NCI-H1694 (cell line): ENCODE data around the gene AVP.
"Not testable (repeated sequence)": the region's sequence is repeated elsewhere in the genome, so short reads cannot be mapped to it uniquely, and the experiment has no call there.

ENCODE experiments used
- DNase-seq: peaks from one replicate; lab custom pipeline; 2025; lab: John Stamatoyannopoulos, UW

The AVP gene

DNA sequence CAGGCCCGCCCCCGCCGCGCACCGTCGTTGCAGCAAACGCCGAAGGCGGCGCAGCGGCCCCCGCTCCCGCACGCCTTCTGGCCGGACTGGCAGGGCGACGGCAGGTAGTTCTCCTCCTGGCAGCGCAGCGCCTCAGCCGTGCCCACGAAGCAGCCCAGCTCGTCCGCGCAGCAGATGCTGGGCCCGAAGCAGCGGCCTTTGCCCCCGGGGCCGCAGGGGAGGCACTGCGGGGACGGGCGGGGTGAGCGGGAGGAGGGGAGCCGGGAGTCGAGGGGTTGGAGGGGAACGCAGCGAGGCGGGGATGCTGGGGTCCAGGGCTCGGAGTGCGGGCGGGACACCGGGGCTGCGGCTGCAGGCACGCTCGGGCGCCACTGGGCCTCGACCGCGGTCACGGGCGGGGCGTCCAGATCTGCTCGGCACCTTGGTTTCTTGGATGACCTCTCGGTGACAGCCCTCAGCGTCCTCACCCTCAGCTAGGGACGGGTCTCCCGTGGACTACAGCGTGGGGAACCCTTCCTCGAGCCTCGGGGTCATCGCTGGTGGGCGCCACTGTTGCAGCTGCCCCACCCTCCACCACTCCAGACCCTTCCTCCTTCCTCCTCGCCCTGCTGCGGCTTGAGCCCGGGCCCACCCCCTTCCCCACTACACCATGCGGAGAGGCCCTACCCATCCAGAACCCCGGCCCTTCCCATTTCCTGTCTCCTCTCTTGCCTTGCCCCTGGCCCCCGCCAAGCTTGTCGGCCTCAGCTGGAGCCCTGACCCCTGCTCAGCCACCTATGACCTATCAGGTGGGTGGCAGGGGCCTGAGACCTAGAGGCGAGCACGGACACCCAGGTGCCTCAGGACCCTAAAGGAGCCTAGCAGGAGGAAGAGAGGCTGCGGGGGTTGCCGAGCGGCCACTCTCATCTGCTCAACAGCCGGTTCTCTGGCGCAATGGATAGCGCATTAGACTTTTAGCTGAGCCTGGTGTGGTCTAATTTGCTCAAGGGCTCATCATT, 1.3 kb downstream of the AVP start:
- DNase-seq: no peak

DNA sequence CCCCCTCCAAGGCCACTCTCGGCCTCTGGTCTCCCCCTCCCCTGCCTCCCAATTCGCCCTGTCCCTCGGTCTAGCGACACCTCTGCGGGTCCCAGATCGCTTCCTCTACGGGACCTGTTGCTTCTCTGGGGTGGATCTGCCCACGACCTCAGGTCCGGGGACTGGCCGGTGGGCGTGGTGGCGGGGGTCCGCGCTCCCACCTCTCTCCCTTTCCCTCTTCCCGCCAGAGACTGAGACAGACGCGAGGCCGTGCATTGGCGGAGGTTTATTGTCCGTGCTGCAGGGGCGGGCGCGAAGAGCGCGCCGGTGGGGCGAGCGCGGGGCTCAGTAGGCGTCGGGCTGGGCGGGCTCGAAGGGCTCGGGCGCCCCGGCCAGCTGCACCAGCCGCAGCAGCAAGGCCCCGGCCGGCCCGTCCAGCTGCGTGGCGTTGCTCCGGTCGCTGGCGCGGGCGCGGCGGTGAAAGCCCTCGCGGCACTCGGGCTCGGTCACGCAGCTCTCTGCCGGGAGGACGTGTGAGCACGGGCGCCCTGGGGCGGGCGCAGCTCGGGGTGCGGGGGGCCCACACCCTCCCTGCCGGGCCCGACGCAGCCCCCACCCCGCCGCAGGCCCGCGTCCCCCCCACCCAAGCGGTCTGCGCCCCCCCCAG, 2.1 kb downstream of the AVP start:
- no peak for DNase-seq

DNA sequence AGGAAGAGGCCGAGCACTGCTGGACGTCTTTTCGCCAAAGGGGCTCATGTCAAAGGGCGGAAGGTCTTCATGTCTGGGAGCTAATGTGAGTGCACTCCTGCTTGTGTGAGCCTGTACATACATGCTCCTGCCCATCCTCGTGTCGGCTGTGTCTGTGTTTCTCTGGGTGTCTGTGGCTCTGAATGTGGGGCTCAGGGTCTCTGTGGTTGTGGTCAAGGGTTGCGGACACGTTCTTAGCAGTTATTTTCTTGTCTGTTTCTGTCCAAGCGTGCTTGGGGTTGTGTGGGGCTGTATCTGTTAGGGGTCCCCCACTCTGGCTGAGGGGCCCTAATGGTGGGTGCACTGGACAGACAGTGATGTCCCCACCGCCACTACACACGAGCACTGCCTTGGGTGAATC, 2.9 kb downstream of the AVP start:
- no peak for DNase-seq

DNA sequence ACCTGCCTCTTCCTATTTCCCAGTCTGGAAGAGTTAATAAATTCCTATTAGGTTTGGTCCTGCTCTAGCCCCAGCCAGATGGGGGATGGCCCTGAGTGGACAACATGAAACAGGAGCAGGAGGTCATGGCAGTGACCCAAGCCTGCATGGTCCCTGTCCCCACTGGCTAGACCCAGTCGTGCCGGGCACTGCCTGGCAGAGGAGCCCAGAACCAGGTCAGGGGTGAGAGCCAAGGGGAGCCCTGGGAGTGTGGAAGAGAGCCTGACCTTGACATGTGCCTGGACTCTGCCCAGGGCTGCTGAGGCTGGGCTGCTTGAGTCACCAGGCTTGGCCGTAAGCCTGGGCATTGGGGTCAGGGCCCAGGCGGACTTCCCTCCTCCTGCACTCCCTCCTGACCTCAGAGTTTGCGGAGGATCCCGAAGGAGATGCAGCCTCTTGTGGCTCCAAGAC, 3.6 kb downstream of the AVP start:
- DNase-seq: no peak

DNA sequence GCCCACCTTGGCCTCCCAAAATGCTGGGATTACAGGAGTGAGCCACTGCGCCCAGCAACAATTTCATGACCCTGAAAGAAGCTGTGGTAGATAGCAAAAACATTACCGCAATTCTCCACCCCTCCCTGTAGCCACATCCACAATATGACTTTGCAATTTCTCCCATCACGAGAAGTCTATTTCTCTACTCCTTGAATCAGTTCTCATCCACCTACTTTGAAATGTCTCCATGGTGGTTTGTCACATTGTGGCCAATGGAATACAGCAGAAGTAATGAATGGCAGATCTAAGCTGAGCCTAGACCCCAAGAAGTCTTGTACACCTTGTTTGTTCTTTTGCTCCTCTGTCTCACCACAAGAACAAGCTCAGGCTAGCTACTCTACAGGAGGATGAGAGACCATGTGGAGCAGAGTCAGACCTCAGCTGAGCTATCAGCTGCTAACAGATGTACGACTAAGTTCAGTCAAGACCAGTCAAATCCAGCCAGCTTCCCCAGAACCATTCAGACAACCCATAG, 6.8 kb downstream of the AVP start:
- DNase-seq: no peak

DNA sequence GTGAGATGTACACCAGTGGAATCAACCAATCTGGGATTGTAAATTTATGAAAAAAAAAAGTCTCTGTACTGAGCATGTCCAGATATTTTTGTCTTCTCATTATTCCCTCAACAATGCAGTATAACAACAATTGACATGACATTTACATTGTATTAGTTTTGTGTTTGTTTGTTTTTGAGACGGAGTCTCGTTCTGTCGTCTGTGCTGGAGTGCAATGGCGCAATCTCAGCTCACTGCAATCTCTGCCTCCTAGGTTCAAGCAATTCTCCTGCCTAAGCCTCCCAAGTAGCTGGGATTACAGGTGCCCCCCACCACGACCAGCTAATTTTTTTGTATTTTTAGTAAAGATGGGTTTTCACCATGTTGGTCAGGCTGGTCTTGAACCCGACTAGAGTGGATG, 9.2 kb downstream of the AVP start:
- DNase-seq: not testable (repeated sequence)

DNA sequence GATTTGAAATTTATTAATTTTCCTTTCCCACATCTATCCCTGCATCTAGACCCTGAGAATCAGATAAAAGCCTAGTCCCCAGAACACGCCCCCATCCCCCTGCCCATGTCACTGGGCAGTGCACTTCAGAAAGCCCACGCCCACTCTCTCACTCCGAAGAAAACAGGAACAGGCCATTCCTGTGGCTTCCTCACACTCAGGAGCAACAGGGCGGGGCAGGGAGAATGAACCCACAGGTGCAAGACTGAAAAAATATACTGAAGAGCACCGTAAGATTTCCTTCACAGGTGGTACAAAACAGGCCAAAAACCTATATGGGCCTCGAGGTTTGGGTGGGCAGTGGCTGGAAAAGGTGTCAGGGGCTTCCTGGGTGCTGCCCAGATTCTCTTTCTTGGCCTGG, 9.7 kb downstream of the AVP start:
- DNase-seq: no peak

DNA sequence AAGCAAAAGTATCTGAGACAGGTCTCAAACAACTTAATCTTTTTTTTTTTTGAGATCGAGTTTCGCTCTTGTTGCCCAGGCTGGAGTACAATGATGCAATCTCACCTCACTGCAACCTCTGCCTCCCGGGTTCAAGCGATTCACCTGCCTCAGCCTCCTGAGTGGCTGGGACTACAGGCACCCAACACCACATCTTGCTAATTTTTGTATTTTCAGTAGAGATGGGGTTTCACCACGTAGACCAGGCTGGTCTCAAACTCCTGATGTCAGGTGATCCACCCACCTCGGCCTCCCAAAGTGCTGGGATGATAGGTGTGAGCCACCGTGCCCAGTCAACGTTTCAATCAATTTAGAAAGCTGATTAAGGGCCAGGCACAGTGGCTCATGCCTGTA, 11.3 kb downstream of the AVP start:
- DNase-seq: not testable (repeated sequence)

DNA sequence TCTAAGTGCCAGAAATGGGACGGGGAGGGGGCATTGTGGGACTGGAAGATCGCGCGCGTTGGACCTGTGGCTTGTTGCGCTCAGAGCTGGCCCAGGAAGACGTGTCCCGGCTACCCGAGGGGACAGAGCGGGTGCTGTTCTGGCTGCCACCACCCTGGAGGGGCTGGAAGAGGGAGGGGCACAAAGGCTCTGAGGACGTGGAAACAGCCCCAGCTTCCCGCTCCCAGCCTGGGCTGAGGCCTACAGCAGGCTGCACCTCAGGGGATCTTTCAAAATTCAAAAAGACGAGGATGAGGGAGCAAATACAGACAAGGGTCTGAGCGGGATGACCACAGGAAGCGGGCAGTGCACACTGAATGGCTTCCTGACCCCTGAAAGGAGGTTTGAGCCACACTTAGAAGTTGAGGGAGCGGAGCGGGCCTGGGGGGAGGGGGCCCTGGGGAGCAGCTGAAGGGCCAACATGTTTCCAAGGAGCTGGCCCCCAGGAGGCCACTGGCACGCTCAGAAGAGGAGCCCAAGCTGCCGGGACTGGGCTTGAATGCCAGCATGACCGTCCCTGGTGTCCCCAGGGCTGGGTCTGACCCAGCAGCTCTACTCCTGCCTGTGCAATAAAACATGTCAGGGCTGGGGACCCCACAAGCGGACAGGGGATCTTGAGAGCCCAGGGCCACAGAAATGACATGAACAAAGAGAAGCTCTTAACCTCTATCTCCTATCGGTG, 11.8 kb downstream of the AVP start:
- no peak for DNase-seq

DNA sequence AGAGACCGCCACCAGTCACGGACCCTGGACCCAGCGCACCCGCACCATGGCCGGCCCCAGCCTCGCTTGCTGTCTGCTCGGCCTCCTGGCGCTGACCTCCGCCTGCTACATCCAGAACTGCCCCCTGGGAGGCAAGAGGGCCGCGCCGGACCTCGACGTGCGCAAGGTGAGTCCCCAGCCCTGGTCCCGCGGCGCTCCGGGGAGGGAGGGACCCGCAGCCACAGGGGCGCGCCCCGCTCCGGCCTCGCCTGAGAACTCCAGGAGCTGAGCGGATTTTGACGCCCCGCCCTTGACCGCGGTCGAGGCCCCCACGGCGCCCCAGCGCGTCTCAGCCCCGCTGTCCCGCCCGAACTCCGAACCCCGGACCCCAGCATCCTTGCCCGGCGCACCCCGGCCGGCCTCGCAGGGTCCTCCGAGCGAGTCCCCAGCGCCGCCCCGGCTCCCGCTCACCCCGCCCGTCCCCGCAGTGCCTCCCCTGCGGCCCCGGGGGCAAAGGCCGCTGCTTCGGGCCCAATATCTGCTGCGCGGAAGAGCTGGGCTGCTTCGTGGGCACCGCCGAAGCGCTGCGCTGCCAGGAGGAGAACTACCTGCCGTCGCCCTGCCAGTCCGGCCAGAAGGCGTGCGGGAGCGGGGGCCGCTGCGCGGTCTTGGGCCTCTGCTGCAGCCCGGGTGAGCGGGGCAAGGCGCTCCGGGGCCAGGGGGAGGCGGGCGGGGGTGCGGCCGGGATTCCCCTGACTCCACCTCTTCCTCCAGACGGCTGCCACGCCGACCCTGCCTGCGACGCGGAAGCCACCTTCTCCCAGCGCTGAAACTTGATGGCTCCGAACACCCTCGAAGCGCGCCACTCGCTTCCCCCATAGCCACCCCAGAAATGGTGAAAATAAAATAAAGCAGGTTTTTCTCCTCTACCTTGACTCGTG, 12.7 kb downstream of the AVP start, which contains the start of gene OXT:
Gene OXT, plus strand, starts transcription at position 11 of the 920 bp plus-strand sequence. Its CDS starts 36 bp downstream, at position 47.
- no peak for DNase-seq

DNA sequence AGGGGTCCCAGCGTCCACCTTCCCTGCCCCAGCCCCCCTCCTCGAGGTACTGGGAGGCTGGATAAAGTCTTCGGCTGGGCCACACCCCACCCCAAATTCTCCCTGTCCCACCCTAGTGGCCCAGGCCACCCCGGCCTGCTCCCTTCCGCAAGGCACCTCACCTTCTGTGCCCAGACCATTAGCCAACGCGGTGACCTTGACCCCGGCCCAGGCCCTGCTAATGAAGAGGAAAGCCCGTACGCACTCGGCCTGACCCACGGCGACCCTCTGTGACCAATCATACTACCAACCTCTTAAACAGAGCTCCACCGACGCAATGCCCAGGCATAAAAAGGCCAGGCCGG, 13.3 kb downstream of the AVP start:
- DNase-seq: no peak

DNA sequence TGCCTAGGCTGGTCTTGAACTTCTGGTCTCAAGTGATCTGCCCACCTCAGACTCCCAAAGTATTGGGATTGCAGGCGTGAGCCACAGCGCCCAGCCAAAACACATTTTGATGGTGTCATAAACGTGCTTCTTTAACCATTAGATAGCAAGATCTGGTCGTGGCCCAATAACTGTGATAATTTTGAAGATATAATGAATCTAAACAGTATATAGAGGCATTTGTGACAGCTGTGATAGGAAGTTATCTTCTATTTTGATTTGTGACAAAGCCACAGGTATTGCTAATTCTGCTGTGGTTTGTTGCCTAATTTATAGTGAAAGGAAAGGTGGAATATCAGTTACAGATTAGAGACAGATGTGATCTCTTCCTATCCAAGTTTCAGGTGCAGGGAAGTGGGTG, 13.8 kb downstream of the AVP start:
- DNase-seq: no peak

DNA sequence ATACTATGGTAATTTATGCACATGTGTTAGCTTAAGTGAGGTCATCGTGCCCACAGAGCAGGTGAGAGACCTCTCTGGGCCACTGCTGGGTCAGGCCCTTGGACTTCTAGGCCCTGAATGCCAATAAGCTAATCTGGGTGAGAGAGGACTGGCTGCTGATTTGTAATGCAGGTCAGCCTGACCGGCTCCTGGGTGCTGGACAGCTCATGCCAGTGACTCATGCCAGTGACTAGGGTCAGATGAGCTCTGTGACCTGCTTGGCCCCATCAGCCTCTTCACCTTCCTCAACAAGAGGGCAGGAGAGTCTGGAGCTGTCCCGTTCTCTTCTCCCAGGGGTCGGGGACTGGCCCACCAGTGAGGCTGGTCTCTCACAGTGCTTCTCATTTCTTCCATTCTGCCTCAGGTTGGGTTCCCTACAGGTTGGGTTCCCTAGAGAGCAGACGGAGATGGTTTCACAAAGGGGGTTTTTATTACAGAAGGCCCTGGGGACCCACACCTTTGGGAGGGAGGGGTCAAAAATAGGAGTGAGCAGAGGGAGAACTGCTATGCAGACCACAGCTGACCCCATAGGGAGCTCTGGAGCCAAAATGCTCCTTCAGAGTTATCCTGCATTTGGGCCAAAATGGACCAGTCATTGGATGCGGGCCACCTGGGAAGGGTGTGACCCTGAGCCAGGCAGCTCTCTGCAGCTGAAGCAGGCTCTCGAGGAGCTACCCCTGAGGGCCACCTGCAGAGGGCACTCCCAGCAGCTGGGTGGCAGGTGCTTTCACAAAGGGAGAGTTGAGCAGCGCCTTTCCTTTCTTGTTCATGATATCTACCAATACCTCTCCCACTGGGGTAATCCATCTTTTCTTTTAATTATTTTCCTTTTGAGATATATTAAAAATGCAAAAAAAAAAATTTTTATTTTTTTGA, 15.3 kb downstream of the AVP start:
- no peak for DNase-seq

DNA sequence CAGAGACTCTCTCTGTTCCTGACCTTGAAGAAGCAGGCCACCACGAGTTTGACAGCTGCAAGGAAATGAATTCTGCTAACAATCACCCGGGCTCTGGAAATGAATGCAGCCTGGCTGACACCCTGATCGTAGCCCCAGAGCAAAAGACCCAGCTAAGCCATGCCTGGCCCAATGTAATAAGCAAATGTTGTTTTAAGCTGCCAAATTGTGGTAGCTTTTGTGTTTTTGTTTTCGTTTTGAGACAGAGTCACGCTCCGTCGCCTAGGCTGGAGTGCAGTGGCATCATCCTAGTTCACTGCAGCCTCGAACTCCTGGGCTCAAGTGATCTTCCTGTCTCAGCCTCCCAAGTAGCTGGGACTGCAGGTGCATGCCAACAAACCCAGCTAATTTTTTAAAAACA, 16.4 kb downstream of the AVP start:
- no peak for DNase-seq

DNA sequence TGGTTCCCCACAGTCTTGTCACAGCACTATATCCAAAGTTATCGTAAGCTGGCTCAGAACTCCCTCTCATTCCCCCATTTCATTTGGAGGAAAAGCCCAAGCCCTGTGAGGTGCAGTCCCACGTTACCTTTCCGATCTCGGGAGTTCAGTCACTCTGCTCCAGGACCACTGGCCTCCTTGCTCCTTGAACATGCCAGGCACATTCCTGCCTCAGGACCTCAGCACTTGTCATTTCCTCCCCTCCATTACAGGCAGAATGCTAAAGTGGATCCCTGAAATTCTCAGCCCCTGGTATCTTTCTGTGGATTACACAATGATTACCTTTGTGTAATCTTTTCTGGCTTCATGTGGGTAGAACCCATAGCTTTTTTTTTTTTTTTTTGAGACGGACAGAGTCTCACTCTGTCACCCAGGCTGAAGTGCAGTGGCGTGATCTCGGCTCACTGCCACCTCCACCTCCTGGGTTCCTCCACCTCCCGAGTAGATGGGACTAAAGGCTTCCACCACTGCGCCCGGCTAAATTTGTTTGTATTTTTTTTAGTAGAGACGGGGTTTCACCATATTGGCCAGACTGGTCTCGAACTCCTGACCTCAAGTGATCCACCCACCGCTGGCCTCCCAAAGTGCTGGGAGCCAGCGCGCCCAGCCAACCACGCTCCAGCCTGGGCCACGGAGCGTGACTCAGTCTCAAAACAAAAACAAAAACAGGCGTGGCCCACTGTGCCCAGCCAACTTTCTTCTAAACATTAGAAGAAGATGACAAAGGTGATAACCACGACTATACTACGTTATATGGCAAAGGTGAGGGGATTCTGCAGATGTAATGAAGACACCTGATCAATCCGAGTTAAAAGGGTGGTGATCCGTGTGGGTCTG, 17.1 kb downstream of the AVP start:
- DNase-seq: no peak

DNA sequence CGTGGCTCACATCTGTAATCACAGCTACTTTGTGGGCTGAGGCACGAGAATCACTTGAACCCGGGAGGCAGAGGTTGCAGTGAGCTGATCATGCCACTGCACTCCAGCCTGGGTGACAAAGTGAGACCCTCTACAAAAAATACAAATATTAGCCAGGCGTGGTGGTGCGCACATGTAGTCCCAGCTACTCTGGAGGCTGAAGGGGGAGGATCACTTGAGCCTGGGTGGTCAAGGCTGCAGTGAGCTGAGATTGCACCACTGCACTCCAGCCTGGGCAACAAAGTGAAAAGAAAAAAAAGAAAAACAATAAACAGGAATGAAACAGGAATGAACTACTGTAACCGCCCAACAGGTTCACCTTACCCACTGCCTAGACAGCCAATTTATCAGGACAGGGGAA, 20.4 kb downstream of the AVP start:
- not testable (repeated sequence) for DNase-seq

DNA sequence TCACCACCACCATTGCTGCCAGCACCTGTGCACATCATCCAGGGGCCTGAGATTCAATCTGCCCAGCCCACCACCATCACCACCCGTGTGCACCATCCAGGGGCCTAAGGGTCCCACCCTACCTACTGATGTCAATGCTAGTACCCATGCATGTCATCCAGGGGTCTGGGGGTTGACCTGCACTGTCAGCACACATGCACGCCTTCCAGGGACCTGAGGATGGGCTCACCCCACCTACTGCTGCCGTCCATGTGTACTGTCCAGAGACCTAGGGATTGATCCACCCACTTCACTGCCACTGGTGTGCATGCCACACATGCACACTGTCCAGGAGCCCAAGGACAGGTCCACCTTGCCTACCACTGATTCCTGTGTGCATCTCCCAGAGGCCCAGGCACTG, 25.0 kb downstream of the AVP start:
- no peak for DNase-seq

DNA sequence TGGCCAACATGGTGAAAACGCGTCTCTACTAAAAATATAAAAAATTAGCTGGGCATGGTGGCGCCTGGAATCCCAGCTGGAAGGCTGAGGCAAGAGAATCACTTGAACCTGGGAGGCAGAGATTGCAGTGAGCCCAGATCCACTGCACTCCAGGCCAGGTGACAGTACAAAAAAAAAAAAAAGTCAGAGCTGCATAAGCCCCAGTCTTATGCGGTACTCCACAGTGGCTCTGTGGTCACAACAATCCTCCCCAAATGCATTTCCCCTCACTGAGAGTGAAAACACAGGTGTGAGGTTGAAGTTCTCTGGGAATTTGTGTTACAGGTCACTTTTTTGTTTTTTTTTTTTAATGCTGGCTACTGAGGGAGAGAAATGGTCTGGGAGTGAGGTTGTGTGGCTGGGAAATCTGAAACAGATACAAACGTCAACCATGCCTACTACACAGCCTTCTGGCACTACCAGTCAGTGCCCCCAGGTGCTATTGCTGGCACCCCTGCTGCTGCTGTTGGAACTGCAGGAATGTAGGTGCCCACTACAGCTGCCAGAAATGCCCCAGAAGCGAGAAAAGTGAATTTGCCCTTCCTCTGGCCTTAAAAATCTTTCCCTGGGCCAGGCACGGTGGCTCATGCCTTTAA, 33.0 kb downstream of the AVP start:
- DNase-seq: no peak
